Lung microvascular endothelial cell (primary cell): ENCODE measurements around the gene BRD3. TPM values are rescaled to one million over a fixed set of nuclear protein-coding genes. Genes with fewer than 3 reads are reported as not detected.

Source experiments
- DNase-seq, 2 donors: peaks; one replicate each; pipeline versions ENCODE4 v3.0.0 to v3.0.0-alpha.2; 2010; ENCODE audit warnings: low read depth in 2 of 2
- total RNA-seq: library from RNA; depleted of rRNA; stranded (reverse); fragments of >200 nt; gene quantifications from 2 replicates; pipeline ENCODE4 v1.2.1, GENCODE V29; 2014

Gene BRD3
- total RNA-seq, 1 donor from 2014 or later: 7.1 TPM

DNA sequence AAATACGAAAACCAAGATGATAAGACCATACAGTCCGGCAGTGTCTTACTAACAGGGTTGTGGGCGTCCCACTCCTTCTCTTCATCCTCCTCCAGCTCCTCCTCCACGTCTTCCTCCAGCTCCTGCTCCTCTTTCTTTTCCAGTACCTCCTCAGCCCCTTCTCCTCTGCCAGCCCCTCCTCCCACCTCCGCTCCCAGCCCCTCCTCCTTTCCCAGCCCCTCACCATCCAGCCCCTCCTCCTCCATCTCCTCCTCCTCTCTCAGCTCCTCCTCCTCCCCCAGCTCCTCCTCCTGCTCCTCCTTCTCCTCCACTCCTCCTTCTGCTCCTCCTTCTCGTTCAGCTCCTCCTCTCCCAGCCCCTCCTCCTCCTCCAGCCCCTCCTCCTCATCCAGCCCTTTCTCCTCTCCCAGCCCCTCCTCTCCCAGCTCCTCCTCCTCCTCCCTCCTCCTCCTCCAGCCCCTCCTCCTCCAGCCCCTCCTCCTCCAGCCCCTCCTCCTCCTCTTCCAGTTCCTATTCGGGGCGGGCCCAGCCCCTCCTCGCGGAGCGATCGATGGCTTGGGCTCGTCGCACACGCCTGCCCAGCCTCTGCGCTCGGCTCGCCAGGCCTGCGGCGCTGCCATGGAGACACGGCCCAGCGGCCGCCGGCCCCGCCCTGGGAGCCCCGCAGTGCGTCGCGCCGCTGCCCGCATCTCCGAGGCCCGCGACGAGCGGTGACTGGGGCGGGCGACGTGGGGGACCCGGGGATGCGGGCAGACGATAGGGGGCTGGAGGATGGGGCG lies 42.8 kb downstream of the BRD3 start, which contains the start of gene BRD3OS:
Gene BRD3OS, plus strand, starts transcription at position 654 of the 778 bp plus-strand sequence. CDS start 1,267 bp downstream, outside the sequence.
- DNase-seq: peak; percentile 99 to 100

DNA sequence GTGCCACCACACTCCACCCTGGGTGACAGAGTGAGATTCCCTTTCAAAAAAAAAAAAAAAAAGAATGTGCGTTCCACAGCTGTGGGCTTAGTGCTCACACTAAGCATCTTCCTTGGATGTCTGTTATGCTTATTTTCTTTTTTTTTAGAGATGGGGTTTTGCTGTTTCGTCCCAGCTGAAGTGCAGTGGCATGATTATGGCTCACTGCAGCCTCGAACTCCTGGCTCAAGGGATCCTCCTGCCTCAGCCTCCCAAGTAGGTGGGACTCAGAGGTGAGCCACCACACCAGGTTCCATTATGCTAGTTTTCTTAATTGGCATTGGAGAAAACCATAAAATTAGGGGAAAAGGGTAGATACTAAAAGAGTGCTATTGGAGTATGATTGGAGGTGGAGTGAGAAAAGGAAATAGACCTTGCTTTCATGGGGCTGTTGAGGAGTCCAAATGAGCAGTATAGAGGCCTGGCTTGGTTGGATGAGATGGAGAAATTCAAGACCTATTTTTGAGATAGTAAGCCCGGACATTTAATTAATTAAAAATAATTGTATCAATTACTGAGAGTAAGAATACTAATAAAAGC lies 43.5 kb downstream of the BRD3 start:
- no peak for DNase-seq

- DNase-seq: no peak
Measured at GRCh38 chr9:134014946-134015345, 52.9 kb downstream of the BRD3 start.

DNA sequence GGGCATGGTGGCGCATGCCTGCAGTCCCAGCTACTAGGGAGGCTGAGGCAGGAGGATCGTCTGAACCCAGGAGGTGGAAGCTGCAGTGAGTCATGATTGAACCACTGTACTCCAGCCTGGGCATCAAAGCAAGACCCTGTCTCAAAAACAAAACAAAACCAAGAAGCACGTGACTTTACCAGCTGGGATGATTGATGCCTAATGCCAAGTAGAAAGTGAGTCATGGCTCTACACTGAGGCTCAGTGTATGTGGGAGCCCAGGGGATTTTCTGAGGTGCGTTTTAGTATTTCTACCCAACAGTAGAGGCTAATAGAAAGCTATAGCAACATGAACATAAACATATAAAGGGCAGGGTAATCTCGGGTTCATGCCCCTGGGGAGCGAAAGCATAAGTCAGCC lies 56.4 kb downstream of the BRD3 start:
- no peak for DNase-seq

DNA sequence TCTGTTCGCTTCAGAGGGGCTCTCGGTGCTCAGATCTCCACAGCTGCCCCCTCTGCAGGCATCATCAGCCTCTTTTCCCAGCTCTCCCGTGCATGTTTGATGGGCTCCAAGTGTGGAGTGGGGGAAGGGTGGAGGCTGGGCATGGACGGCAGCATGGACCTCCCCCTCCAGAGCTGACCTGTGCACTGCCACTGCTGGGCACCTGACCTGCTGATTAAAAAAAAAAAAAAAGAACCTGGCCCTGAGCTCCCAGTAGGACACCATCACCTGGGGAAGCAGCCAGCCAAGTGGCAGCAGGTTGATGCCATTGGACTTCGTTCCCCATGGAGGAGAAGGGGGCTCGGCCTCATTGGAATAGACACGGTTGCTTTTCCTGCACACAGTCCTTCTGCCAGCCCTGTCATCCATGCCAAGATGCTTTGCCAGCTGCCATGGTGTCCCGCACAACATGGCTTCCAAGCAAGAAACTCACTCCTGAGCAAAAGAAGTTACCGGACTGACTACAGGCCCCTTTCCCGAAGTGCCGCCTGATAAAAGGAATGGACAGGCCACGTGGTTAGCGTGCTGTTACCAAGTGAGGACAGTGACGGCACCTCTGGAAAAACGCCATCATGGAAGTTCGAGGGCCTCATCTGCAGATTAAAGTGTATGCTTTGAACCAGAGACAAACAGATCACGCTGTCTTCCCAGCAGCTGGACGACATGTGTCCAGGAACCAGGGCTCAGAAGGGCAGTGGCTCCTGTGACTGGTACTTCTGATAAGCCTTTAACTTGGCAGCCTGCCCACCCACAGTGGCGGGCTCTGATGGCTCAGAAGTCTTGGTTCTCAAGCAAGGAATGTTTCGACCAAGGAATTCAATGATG lies 57.3 kb downstream of the BRD3 start:
- peak; percentile 45 to 61 for DNase-seq

- no peak for DNase-seq
Measured at GRCh38 chr9:134007571-134007970, 60.3 kb downstream of the BRD3 start.

DNA sequence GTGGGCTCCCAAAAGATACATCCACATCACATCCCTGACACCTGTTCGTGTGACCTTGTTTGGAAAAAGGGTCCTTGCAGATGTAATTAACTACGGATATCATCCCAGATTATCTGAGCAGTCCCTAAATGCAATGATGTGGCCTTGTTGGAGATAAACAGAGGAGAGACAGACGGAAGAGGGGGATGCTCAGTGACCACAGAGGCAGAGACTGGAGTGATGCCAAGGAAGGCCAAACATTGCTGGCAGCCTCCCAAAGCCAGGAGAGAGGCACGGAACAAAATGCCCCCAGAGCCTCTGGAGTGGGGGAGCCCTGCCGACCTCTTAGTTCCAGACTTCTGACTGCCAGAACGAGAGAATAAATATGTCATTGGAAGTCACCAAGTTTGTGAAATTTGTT lies 60.7 kb downstream of the BRD3 start:
- peak in 1 of 2 donors; percentile 20 for DNase-seq

DNA sequence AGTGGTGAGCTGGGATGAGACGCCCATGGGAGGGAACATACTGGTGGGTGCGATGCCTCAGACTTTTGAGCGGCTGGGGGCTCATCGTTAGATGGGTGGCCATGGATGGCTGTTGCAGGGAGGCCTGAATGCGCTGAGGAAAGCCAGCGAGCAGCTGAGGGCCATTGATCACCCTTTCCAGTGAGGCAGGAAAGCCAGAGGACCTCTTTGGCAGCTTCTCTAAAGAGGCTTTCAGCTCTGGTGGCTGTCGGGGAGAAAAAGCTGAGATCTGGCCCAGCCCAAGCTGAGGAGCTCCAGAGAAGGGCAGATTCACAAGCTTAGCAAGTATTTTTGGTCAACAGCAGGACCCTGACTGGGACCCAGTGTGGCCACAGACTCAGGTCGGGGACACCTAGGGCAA lies 62.4 kb downstream of the BRD3 start:
- no peak for DNase-seq

GRCh38 chr9:134004881-134005280 lies 62.9 kb downstream of the BRD3 start:
- DNase-seq: no peak

- DNase-seq: no peak
Measured at GRCh38 chr9:134004131-134004873, 63.5 kb downstream of the BRD3 start.

DNA sequence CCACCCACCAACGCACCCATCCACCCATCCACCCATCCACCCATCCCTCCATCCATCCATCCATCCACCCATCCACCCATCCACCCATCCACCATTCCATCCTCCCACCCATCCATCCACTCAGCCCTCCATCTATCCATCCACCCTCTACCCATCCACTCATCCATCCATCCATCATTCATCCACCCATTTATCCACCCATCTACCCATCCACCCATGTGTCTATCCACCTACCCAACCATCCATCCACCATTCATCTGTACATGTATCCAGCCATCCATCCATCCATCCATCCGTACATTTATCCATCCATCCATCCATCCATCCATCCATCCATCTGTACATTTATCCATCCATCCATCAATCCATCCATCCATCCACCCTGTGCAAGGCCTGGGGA lies 64.6 kb downstream of the BRD3 start:
- DNase-seq: no peak

DNA sequence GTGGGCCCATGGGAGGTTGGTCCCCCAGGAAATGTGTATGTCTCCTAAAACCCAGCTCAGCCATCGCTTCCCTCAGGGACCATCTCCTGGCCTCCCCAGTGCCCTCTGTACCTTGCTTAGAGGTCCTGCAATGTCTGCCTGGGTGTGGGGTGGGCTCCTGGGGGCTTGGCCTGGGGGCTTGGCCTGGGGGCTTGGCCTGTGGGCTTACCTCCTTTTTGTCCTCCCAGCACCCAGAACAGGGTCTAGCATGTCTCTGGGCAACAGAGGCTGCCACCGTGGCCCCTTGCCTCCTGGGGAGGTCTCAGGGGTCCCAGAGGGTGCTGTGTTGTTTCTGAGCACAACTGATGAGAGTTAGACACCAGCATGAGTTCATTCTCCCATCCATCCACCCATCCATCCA lies 65.0 kb downstream of the BRD3 start:
- DNase-seq: no peak

- no peak for DNase-seq
Measured at GRCh38 chr9:133999851-134000265, 68.0 kb downstream of the BRD3 start.

DNA sequence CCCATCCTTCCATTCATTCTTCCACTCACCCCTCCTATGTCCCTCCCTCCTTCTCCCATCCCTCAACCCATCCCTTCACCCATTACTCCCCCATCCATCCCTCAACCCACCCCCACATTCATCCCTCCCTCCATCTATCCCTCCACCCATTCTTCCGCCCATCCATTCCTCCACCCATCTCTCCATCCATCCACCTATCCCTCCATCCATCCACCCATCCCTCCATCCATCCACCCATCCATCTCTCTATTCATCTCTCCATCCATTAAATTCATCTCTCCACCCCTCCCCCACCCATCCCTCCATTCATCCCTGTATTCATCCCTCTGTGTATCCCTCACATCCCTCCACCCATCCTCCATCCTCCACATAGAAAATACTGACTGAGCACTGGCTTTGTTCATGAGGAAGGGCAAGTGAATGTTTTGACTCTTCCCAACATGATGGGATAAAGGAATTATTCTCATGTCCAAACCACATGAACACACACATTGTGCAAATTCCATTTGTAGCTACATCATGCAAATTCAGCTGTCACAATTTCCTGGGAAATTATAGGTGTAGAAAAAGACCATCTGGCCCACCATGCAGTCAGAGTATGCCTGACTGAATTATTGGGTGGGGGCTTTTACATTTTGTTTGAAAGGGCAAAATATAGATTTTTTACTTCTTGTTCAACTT lies 68.8 kb downstream of the BRD3 start:
- no peak for DNase-seq

- no peak for DNase-seq
Measured at GRCh38 chr9:133997584-133997983, 70.2 kb downstream of the BRD3 start.

- DNase-seq: no peak
Measured at GRCh38 chr9:133996531-133997520, 71.0 kb downstream of the BRD3 start.

DNA sequence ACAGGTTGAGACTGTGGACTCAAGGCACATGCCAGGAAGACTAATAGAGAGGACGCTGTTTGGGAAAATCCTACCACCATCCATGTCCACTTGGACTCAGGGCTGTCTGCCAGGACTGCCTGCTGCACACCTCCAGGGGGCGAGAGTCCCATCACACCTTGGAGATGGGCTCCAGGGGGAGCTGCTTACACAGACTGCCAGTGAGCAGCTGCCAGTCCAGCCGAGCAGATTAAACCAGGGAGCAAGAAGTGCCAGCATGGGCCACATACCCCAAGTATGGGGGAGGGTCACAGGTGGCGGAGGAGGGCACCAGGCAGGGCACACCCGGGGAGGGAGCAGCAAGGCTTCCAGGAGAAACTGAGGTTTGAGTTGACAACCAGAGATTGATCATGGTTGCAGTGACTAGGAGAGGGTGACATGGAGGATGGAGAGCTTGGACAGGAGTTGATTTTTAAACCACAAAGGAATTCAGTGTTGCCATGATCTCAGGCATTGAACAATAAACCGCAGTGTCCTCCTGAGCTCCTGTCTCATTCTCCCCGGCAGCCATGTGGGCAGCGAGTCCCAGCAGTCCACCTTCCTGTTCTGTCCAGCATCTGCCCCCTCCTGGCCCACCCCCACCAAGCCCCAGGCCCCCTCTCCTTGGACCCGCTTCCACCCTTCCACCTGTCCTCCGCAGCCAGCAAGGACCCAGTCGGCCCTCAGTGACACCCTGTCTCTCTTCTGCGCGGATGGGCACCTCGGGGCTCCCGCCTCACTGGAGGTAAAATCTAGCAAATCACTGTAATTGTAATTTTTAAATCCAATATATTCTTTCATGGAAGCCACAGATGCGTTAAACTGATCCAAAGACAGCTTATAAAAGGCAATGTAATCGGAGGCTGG lies 72.6 kb downstream of the BRD3 start:
- DNase-seq: no peak

DNA sequence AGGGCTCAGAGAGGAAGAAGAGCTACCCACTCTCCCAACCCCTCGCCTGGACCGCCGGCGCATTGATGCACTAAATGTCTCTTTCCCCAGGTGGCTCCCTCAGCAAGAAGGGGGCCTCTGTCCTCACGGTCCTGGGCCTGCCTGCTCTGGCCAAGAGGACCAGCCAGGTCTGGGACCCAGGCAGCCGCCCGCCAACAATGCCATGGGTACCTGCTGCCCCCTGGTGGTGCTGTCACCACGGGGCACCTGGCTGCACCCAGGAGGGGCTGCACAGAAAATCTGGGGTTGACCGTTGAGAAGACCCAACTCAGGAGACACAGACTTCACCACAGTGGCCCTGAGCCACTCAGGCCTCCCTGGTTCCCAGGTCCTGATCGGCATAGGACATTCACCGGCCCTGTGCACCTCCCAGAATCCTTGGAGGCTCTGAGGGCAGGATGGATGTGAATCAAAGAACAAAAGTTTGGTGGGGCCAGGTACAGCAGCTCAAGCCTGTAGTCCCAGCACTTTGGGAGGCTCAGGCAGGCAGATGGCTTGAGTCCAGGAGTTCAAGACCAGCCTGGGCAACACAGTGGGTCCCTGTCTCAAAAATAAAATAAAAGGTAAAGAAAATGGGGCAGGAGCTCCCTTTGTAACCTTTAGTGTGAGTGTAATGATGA lies 73.3 kb downstream of the BRD3 start:
- DNase-seq: peak; percentile 69 to 80
